Mucosa of descending colon (tissue), 3 donors: ENCODE measurements around the gene IGSF9B. TPM values are rescaled to one million over a fixed set of nuclear protein-coding genes. Genes with fewer than 3 reads are reported as not detected.

Source experiments
- ATAC-seq: fragments of 200-7000 bp; cut with Tn5 transposase; one replicate; pipeline ENCODE4 v1.9.1; 2020; ENCODE audit warnings: mild to moderate bottlenecking, moderate library complexity
- DNase-seq, 3 donors: peaks; one replicate each; pipeline ENCODE4 v3.0.0-alpha.2; 2020
- H3K36me3 ChIP-seq: fragments of 200-600 bp; one replicate; pipeline ENCODE4 v1.8.0; 2021; ENCODE audit warnings: low read depth, mild to moderate bottlenecking
- H3K4me1 ChIP-seq: fragments of 200-600 bp; one replicate; pipeline ENCODE4 v1.8.0; 2021; ENCODE audit warnings: low read depth, mild to moderate bottlenecking
- H3K4me3 ChIP-seq: fragments of 200-600 bp; one replicate; pipeline ENCODE4 v1.8.0; 2021; ENCODE audit warnings: mild to moderate bottlenecking
- H3K9me3 ChIP-seq: fragments of 200-600 bp; one replicate; pipeline ENCODE4 v1.8.0; 2021; ENCODE audit warnings: mild to moderate bottlenecking
- CTCF ChIP-seq: fragments of 200-600 bp; IDR thresholded peaks from one replicate; pipeline ENCODE4 v1.8.0; 2022; ENCODE audit warnings: antibody characterized with exemption, mild to moderate bottlenecking
- intact Hi-C, 2 donors: fragments of 100-400 bp; cut with DNase I in 1 of 2; cut with micrococcal nuclease in 1 of 2; formaldehyde crosslinking; loops; one replicate each; pipeline versions ENCODE4 v1.11.0 to v1.11.1; 2022; cut with DNase I, micrococcal nuclease
- total RNA-seq, 3 donors: library from RNA; stranded (reverse); fragmentation: NEBNext Ultra II Directional in 2 of 3; extraction: Animal tissue kit (Norgen Biotek cat#: 25700) in 2 of 3; gene quantifications; one replicate each; pipeline versions ENCODE4 v1.2.1 to v1.2.4, GENCODE V29; 2021 to 2023
- donor health status: DM: no; HTN: no; CAD: no; lungs with moderate emphysema.
- donor health status: DM: no; HTN: no; CAD: no.
- donor health status: DM: no; HTN: yes; CAD: no.

IGSF9B gene
- total RNA-seq, 3 donors from 2014 or later = 5.2 to 42.6 (median 5.8) TPM

GRCh38 chr11:133987171-133987570, 30.4 kb upstream of the IGSF9B start:
- Histone ChIP-seq H3K36me3 (no peaks in the 10 kb centered on the region), H3K9me3 (no peaks in the 10 kb centered on the region), H3K4me3 (no peak overlapping the region), H3K4me1 (no peaks in the 10 kb centered on the region)
- ATAC-seq = no peak
- DNase-seq = no peak
- intact Hi-C loops = no loop called here
- no peak for TF ChIP-seq CTCF

- H3K4me3 ChIP-seq = no peak overlapping the region
- no peak for ATAC-seq
- TF ChIP-seq CTCF = no peak
- H3K36me3 ChIP-seq = no peaks in the 10 kb centered on the region
- DNase-seq = no peak
- no peaks in the 10 kb centered on the region for H3K4me1 ChIP-seq
- H3K9me3 ChIP-seq = no peaks in the 10 kb centered on the region
- intact Hi-C loops = no loop called here
Observed at GRCh38 chr11:133985981-133986944, 29.5 kb upstream of the IGSF9B start.

GRCh38 chr11:133984828-133985227, 28.1 kb upstream of the IGSF9B start:
- H3K36me3 ChIP-seq = no peaks in the 10 kb centered on the region
- H3K4me1 ChIP-seq = no peaks in the 10 kb centered on the region
- no peaks in the 10 kb centered on the region for H3K9me3 ChIP-seq
- ATAC-seq (no peak), DNase-seq (no peak)
- intact Hi-C loops = no loop called here
- H3K4me3 ChIP-seq = no peak overlapping the region
- no peak for TF ChIP-seq CTCF

- DNase-seq (no peak), ATAC-seq (no peak)
- Histone ChIP-seq H3K4me1 (no peaks in the 10 kb centered on the region), H3K36me3 (no peaks in the 10 kb centered on the region), H3K4me3 (no peak overlapping the region), H3K9me3 (no peaks in the 10 kb centered on the region)
- intact Hi-C loops = no loop called here
- TF ChIP-seq CTCF = no peak
Observed at GRCh38 chr11:133983660-133984316, 27.0 kb upstream of the IGSF9B start.

- TF ChIP-seq CTCF = no peak
- no peaks in the 10 kb centered on the region for H3K4me1 ChIP-seq
- DNase-seq = no peak
- intact Hi-C loops = no loop called here
- no peak for ATAC-seq
- H3K4me3 ChIP-seq = no peak overlapping the region
- no peaks in the 10 kb centered on the region for H3K36me3 ChIP-seq
- no peaks in the 10 kb centered on the region for H3K9me3 ChIP-seq
Observed at GRCh38 chr11:133982876-133983275, 26.1 kb upstream of the IGSF9B start.
